Endothelial cell of umbilical vein (primary cell): ENCODE measurements around the gene OTUB1. TPM values are rescaled to one million over a fixed set of nuclear protein-coding genes. Genes with fewer than 3 reads are reported as not detected.
A peak's percentile ranks its signal among the peaks of the same experiment; 100 is the strongest.

Experiments used
- BruUV-seq: library from RNA; stranded (reverse); fragments of 400-500 nt; replicated peaks from 2 replicates; lab custom pipeline; 2021; lab: Mats Ljungman, UMichigan
- CTCF ChIA-PET: fragments of 300-600, 350-600 bp; sonication (Branson Sonifier 250); formaldehyde crosslinking; loops from one replicate; lab custom pipeline; 2021; ENCODE audit warnings: antibody characterized with exemption, inconsistent platforms; lab: Charles Lee
- POLR2A ChIA-PET: fragments of 300-600, 350-600 bp; sonication (Branson Sonifier 250); formaldehyde crosslinking; loops from one replicate; lab custom pipeline; 2021; ENCODE audit warnings: antibody characterized with exemption, inconsistent platforms; lab: Charles Lee
- DNase-seq: peaks from one replicate; pipeline ENCODE4 v3.0.0-alpha.2; 2011; ENCODE audit warnings: low read depth, low spot score
- FAIRE-seq: peaks from 2 replicates; lab custom pipeline; 2011; peaks lifted over from hg19 to GRCh38; lab: Jason Lieb, UNC
- H2AFZ ChIP-seq: 2 replicates; pipeline ENCODE4 v1.6.0; 2012; ENCODE audit warnings: low read depth, low read length, control low read depth, inconsistent platforms
- H3K27ac ChIP-seq: 2 replicates; pipeline ENCODE4 v1.5.1; 2011; ENCODE audit warnings: low read depth, mild to moderate bottlenecking, control low read depth, low read length, moderate library complexity; ENCODE audit not compliant: insufficient read depth
- H3K27me3 ChIP-seq, 2 experiments: 2 replicates each; pipeline versions ENCODE4 v1.6.0 to v1.6.1; 2011; ENCODE audit warnings: low read length in 2 of 2, mixed read lengths in 1 of 2; ENCODE audit not compliant: control insufficient read depth in 2 of 2, insufficient read depth in 2 of 2
- H3K36me3 ChIP-seq, 2 experiments: 2 replicates in 1 of 2; 3 replicates in 1 of 2; pipeline ENCODE4 v1.5.1; 2011; ENCODE audit warnings: low read length in 2 of 2, mild to moderate bottlenecking in 1 of 2, moderate library complexity in 1 of 2; ENCODE audit not compliant: control insufficient read depth in 2 of 2, insufficient read depth in 2 of 2; ENCODE audit errors: extremely low read depth in 1 of 2
- H3K4me1 ChIP-seq: 3 replicates; pipeline ENCODE4 v1.5.1; 2011; ENCODE audit warnings: mild to moderate bottlenecking, low read length; ENCODE audit not compliant: control insufficient read depth, insufficient read depth; ENCODE audit errors: extremely low read depth
- H3K4me2 ChIP-seq: 2 replicates; pipeline ENCODE4 v1.6.1; 2011; ENCODE audit warnings: low read length, control low read depth, mixed read lengths; ENCODE audit not compliant: insufficient read depth
- H3K4me3 ChIP-seq, 3 experiments: fragments of 200-600 bp in 1 of 3; sonication (generic), shearing (Covaris generic) in 1 of 3; replicated peaks in 1 of 3; 2 replicates each; pipeline ENCODE4 v1.5.1; 2011 to 2016; ENCODE audit warnings: control low read depth in 3 of 3, low read length in 3 of 3, mild to moderate bottlenecking in 2 of 3, inconsistent platforms in 1 of 3, low read depth in 1 of 3, moderate library complexity in 1 of 3; ENCODE audit not compliant: insufficient read depth in 1 of 3
- H3K79me2 ChIP-seq: 2 replicates; pipeline ENCODE4 v1.6.0; 2012; ENCODE audit warnings: low read length, inconsistent platforms; ENCODE audit not compliant: control insufficient read depth, insufficient read depth
- H3K9ac ChIP-seq: replicated peaks from 2 replicates; pipeline ENCODE3; 2011; ENCODE audit warnings: low read length, control low read depth; ENCODE audit not compliant: insufficient read depth; ENCODE audit errors: extremely low read depth
- H3K9me1 ChIP-seq: replicated peaks from 3 replicates; pipeline ENCODE4 v1.6.0; 2011; ENCODE audit warnings: mild to moderate bottlenecking, low read length; ENCODE audit not compliant: control insufficient read depth, insufficient read depth; ENCODE audit errors: extremely low read depth
- H3K9me3 ChIP-seq: replicated peaks from 2 replicates; pipeline ENCODE4 v1.5.1; 2012; ENCODE audit warnings: low read length, inconsistent platforms; ENCODE audit not compliant: control insufficient read depth, insufficient read depth
- H4K20me1 ChIP-seq: replicated peaks from 2 replicates; pipeline ENCODE3; 2011; ENCODE audit warnings: mild to moderate bottlenecking, low read length; ENCODE audit not compliant: control insufficient read depth, insufficient read depth; ENCODE audit errors: extremely low read depth
- EZH2 ChIP-seq: IDR thresholded peaks from 2 replicates; pipeline ENCODE4 v1.6.1; 2012; ENCODE audit warnings: borderline replicate concordance, low read depth, mild to moderate bottlenecking, moderate library complexity, low read length, inconsistent platforms; ENCODE audit not compliant: severe bottlenecking
- FOS ChIP-seq: IDR thresholded peaks from 2 replicates; pipeline ENCODE4 v1.6.1; 2011; ENCODE audit warnings: mild to moderate bottlenecking, low read length, moderate library complexity, borderline replicate concordance; ENCODE audit not compliant: insufficient read depth
- GATA2 ChIP-seq: IDR thresholded peaks from 2 replicates; pipeline ENCODE4 v1.7.0; 2011; ENCODE audit warnings: low read depth, mild to moderate bottlenecking, moderate library complexity, mixed read lengths, low read length; ENCODE audit not compliant: insufficient read length, insufficient read depth
- dilution Hi-C: fragments of 300-500 bp; cut with MboI; formaldehyde crosslinking; loops from one replicate; pipeline ENCODE4 v1.15.0; 2019; ENCODE audit warnings: low sequenced_read_pairs; ENCODE audit not compliant: extremely low pct_ligation_motif_present
- intact Hi-C: fragments of 100-400 bp; cut with micrococcal nuclease; formaldehyde crosslinking; loops from one replicate; pipeline ENCODE4 v1.10.0; 2022
- polyA plus RNA-seq, 4 experiments: library from polyadenylated mRNA; depleted of rRNA in 3 of 4; stranded (reverse) in 3 of 4; unstranded in 1 of 4; fragments of >200 nt; gene quantifications; 2 replicates each; pipeline versions ENCODE4 v1.2.1 to v1.2.3, GENCODE V29; 2011 to 2012; ENCODE audit warnings: missing spikeins in 1 of 4
- total RNA-seq: library from RNA; stranded (reverse); gene quantifications from 2 replicates; pipeline ENCODE4 v1.2.3, GENCODE V29; 2021

OTUB1 gene
- total and polyA plus RNA-seq, 2 donors (not counting 3 experiments of a cell fraction or from before 2014, with no cell fraction given): 81.9 to 256 TPM

DNA sequence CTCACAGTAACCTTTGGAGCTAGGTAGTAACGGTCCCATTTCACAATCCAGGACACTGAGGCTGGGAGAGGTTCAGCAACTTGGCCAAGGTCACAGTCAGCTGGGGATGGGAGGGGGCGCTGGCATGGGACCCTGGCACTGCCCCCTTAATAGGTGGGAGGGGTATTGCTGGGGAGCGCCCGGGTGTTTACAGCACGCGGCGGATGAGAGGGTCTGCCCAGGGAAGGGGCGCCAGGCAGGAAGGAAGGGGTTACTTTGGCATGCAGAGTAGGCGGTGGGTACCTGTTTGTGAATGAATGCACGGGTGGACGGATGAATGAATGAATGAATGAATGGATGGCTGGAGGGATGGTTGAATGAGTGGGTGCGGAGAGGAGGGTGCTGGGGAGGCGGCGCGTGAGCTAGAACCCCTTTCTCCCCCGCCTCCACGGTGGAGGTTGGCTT is 48.9 kb downstream of the OTUB1 start:
- H3K9ac ChIP-seq: no peak overlapping the region
- dilution Hi-C loops: no loop called here
- no peaks in the 10 kb centered on the region for H3K79me2 ChIP-seq
- H3K4me2 ChIP-seq: no peak overlapping the region
- peak; percentile 75 for TF ChIP-seq EZH2
- TF ChIP-seq GATA2: no peak
- ChIA-PET CTCF (interaction anchor here (2.1 to 5.0 kb wide), 2 partner anchors 34 to 118 kb away, joined by 4 to 23 read pairs; no protein-coding TSS in a partner anchor), POLR2A (no interaction called here)
- no peak overlapping the region for H3K4me3 ChIP-seq
- H4K20me1 ChIP-seq: no peaks in the 10 kb centered on the region
- H3K4me1 ChIP-seq: no peaks in the 10 kb centered on the region
- H3K9me1 ChIP-seq: no peaks in the 10 kb centered on the region
- DNase-seq: no peak
- no peaks in the 10 kb centered on the region for H3K36me3 ChIP-seq
- no peak overlapping the region for H2AFZ ChIP-seq
- H3K27ac ChIP-seq: no peak overlapping the region
- FAIRE-seq: no peak
- H3K27me3 ChIP-seq: peaks cover 27 to 37% of the 10 kb centered on the region in 2 experiments
- H3K9me3 ChIP-seq: no peaks in the 10 kb centered on the region
- intact Hi-C loops: no loop called here
- BruUV-seq: no TSS peak

DNA sequence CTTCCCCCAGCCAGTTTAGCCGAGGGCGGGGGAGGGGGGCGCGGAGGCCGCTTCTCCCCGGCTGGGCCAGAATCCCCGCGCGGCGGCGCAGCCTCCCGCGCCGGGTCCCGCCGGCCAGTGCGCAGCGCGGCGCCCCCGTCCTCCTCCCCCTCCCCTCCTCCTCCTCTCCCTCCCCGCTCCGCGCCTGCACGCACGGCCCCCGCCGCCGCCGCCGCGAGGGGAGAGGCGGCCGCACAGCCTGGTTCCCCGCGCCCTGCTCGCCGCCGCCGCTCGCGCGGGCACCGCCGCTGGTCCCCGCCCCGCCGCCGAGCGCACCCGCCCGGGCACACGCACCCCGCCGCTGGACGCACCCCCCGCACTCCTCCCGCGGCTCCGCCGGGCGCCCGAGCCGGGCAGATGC is 49.3 kb downstream of the OTUB1 start, which contains the start of gene FLRT1:
TSS of gene FLRT1 (plus strand) at position 356 of the 400 bp plus-strand sequence. CDS start 80,337 bp downstream, outside the sequence.
- Histone ChIP-seq H2AFZ (no peak within 1 kb of the TSS), H3K4me1 (no peaks in the 10 kb centered on the region), H3K27me3 (peaks cover 27 to 37% of the 10 kb centered on the region in 2 experiments), H3K4me3 (peak within 1 kb of the TSS in 1 of 3 experiments; percentile 5), H3K9me1 (no peaks in the 10 kb centered on the region), H3K36me3 (no peaks in the 10 kb centered on the region), H4K20me1 (no peaks in the 10 kb centered on the region), H3K79me2 (no peaks in the 10 kb centered on the region), H3K27ac (no peak within 1 kb of the TSS), H3K9ac (no peak within 1 kb of the TSS), H3K4me2 (no peak within 1 kb of the TSS), H3K9me3 (no peaks in the 10 kb centered on the region)
- no TSS peak for BruUV-seq
- ChIA-PET CTCF (interaction anchor here (2.1 to 5.0 kb wide), 2 partner anchors 34 to 117 kb away, joined by 4 to 23 read pairs; no protein-coding TSS in a partner anchor), POLR2A (no interaction called here)
- intact Hi-C loops (no loop called here), dilution Hi-C loops (no loop called here)
- no peak for FAIRE-seq
- DNase-seq: no peak
- TF ChIP-seq FOS: no peak
